H1 (cell line): ENCODE measurements around the gene PCP4. TPM values are rescaled to one million over a fixed set of nuclear protein-coding genes. Genes with fewer than 3 reads are reported as not detected.
A peak's percentile ranks its signal among the peaks of the same experiment; 100 is the strongest.

Experiments
- CTCF ChIA-PET: fragments of 300-600 bp; sonication (Branson Sonifier 250); formaldehyde crosslinking; loops from one replicate; lab custom pipeline; 2021; ENCODE audit not compliant: partially characterized antibody; lab: Charles Lee
- POLR2A ChIA-PET: fragments of 300-600 bp; sonication (Branson Sonifier 250); formaldehyde crosslinking; loops from one replicate; lab custom pipeline; 2021; ENCODE audit warnings: inconsistent platforms; ENCODE audit not compliant: partially characterized antibody; lab: Charles Lee
- DNase-seq, 2 experiments: peaks; one replicate each; pipeline versions ENCODE4 v3.0.0 to v3.0.0-alpha.2; 2010 to 2022; ENCODE audit warnings: low spot score in 2 of 2, low read depth in 1 of 2, mixed read lengths in 1 of 2
- FAIRE-seq: peaks from 2 replicates; lab custom pipeline; 2011; peaks lifted over from hg19 to GRCh38; lab: Jason Lieb, UNC
- H2AFZ ChIP-seq: 2 replicates; pipeline ENCODE4 v1.8.1; 2012; ENCODE audit warnings: low read length, inconsistent platforms
- H2AK5ac ChIP-seq: 2 replicates; pipeline ENCODE4 v1.6.1; 2013; ENCODE audit warnings: low read depth, low read length
- H2BK120ac ChIP-seq: replicated peaks from 2 replicates; pipeline ENCODE3; 2013; ENCODE audit warnings: low read depth, low read length, inconsistent platforms
- H2BK12ac ChIP-seq: 2 replicates; pipeline ENCODE4 v1.6.1; 2013; ENCODE audit warnings: low read depth, low read length
- H2BK15ac ChIP-seq: 2 replicates; pipeline ENCODE4 v1.6.1; 2013; ENCODE audit warnings: low read length
- H2BK20ac ChIP-seq: 2 replicates; pipeline ENCODE4 v1.6.1; 2013; ENCODE audit warnings: low read length
- H2BK5ac ChIP-seq: 2 replicates; pipeline ENCODE4 v1.6.1; 2013; ENCODE audit warnings: low read depth, low read length
- H3K14ac ChIP-seq: 2 replicates; pipeline ENCODE4 v1.6.1; 2013; ENCODE audit warnings: inconsistent platforms; ENCODE audit not compliant: insufficient read length
- H3K18ac ChIP-seq: 2 replicates; pipeline ENCODE4 v1.6.1; 2013; ENCODE audit warnings: low read length; ENCODE audit errors: extremely low read depth
- H3K23ac ChIP-seq: 2 replicates; pipeline ENCODE4 v1.6.1; 2013; ENCODE audit warnings: inconsistent platforms; ENCODE audit not compliant: insufficient read length
- H3K23me2 ChIP-seq: 2 replicates; pipeline ENCODE4 v1.6.1; 2013; ENCODE audit warnings: low read depth, low read length
- H3K27ac ChIP-seq: 2 replicates; pipeline ENCODE4 v1.6.1; 2011; ENCODE audit warnings: low read depth, low read length, inconsistent platforms
- H3K27me3 ChIP-seq, 4 experiments: replicated peaks in 1 of 4; 1 replicate in 1 of 4; 2 replicates in 3 of 4; pipeline versions ENCODE4 v1.6.1 to v1.8.1; 2011 to 2013; ENCODE audit warnings: low read length in 3 of 4, mild to moderate bottlenecking in 3 of 4, inconsistent platforms in 2 of 4, mixed read lengths in 2 of 4, moderate library complexity in 1 of 4; ENCODE audit not compliant: control insufficient read depth in 3 of 4, insufficient read depth in 3 of 4; ENCODE audit errors: extremely low read depth in 1 of 4
- H3K36me3 ChIP-seq, 4 experiments: 2 replicates each; pipeline versions ENCODE4 v1.6.1 to v1.8.1; 2011 to 2013; ENCODE audit warnings: mild to moderate bottlenecking in 4 of 4, low read length in 3 of 4, moderate library complexity in 2 of 4, control low read depth in 1 of 4, inconsistent platforms in 1 of 4; ENCODE audit not compliant: insufficient read depth in 4 of 4, control insufficient read depth in 2 of 4
- H3K4ac ChIP-seq: replicated peaks from 2 replicates; pipeline ENCODE3; 2013; ENCODE audit warnings: low read length, low read depth, mixed read lengths, inconsistent platforms; ENCODE audit not compliant: insufficient read length
- H3K4me1 ChIP-seq, 4 experiments: replicated peaks in 1 of 4; 1 replicate in 1 of 4; 2 replicates in 3 of 4; pipeline versions ENCODE4 v1.6.1 to v1.8.1; 2011 to 2013; ENCODE audit warnings: low read length in 3 of 4, inconsistent platforms in 2 of 4, mixed read lengths in 1 of 4; ENCODE audit not compliant: insufficient read depth in 4 of 4, control insufficient read depth in 3 of 4
- H3K4me2 ChIP-seq, 2 experiments: 2 replicates each; pipeline versions ENCODE4 v1.6.1 to v1.8.1; 2011 to 2013; ENCODE audit warnings: low read depth in 2 of 2, low read length in 2 of 2, control low read depth in 1 of 2, inconsistent platforms in 1 of 2, mild to moderate bottlenecking in 1 of 2; ENCODE audit not compliant: insufficient read depth in 1 of 2
- H3K4me3 ChIP-seq, 4 experiments: fragments of 200-600, 300-600 bp in 1 of 4; sonication (generic), shearing (Covaris generic), sonication (Bioruptor Twin) in 1 of 4; 2 replicates each; pipeline versions ENCODE4 v1.5.1 to v1.8.1; 2011 to 2016; ENCODE audit warnings: low read length in 4 of 4, low read depth in 3 of 4, control low read depth in 2 of 4, inconsistent platforms in 2 of 4, mild to moderate bottlenecking in 2 of 4, mixed read lengths in 1 of 4, moderate library complexity in 1 of 4; ENCODE audit not compliant: insufficient read depth in 2 of 4; ENCODE audit errors: extremely low read depth in 1 of 4
- H3K56ac ChIP-seq: replicated peaks from 2 replicates; pipeline ENCODE3; 2013; ENCODE audit warnings: low read depth, mild to moderate bottlenecking, mixed read lengths, low read length, inconsistent platforms; ENCODE audit not compliant: insufficient read length
- H3K79me1 ChIP-seq: 2 replicates; pipeline ENCODE4 v1.6.1; 2013; ENCODE audit warnings: low read depth, low read length, control low read depth
- H3K79me2 ChIP-seq, 2 experiments: 2 replicates each; pipeline versions ENCODE4 v1.6.1 to v1.8.1; 2012 to 2013; ENCODE audit warnings: low read length in 2 of 2, mild to moderate bottlenecking in 2 of 2, inconsistent platforms in 1 of 2; ENCODE audit not compliant: insufficient read depth in 2 of 2, control insufficient read depth in 1 of 2
- H3K9ac ChIP-seq, 4 experiments: replicated peaks in 1 of 4; 1 replicate in 1 of 4; 2 replicates in 3 of 4; pipeline versions ENCODE4 v1.6.1 to v1.8.1; 2011 to 2013; ENCODE audit warnings: low read depth in 3 of 4, low read length in 3 of 4, control low read depth in 2 of 4, mild to moderate bottlenecking in 2 of 4, moderate library complexity in 2 of 4, inconsistent platforms in 1 of 4; ENCODE audit errors: extremely low read depth in 1 of 4
- H3K9me3 ChIP-seq, 2 experiments: 2 replicates each; pipeline versions ENCODE4 v1.6.1 to v1.8.1; 2012 to 2013; ENCODE audit warnings: mild to moderate bottlenecking in 2 of 2, moderate library complexity in 2 of 2, control low read depth in 1 of 2, inconsistent platforms in 1 of 2, low read depth in 1 of 2, low read length in 1 of 2, mixed read lengths in 1 of 2; ENCODE audit not compliant: insufficient read depth in 2 of 2
- H4K20me1 ChIP-seq, 2 experiments: replicated peaks in 1 of 2; 2 replicates each; pipeline versions ENCODE3 to v1.8.1; 2011 to 2013; ENCODE audit warnings: inconsistent platforms in 2 of 2, low read length in 2 of 2, mild to moderate bottlenecking in 1 of 2; ENCODE audit not compliant: insufficient read depth in 2 of 2, control insufficient read depth in 1 of 2
- H4K5ac ChIP-seq: 2 replicates; pipeline ENCODE4 v1.6.1; 2013; ENCODE audit warnings: low read length, low read depth, mixed read lengths, inconsistent platforms; ENCODE audit not compliant: insufficient read length
- H4K8ac ChIP-seq: 2 replicates; pipeline ENCODE4 v1.8.0; 2013; ENCODE audit warnings: mild to moderate bottlenecking, moderate library complexity, low read length, inconsistent platforms; ENCODE audit not compliant: insufficient read depth; ENCODE audit errors: extremely low read depth
- H4K91ac ChIP-seq: replicated peaks from 2 replicates; pipeline ENCODE3; 2013; ENCODE audit warnings: low read length, mixed read lengths, inconsistent platforms; ENCODE audit not compliant: insufficient read length
- CTCF ChIP-seq, 3 experiments: IDR thresholded peaks; 1 replicate in 2 of 3; 2 replicates in 1 of 3; pipeline versions ENCODE4 v1.5.1 to v1.6.1; 2011; ENCODE audit warnings: low read length in 3 of 3, mild to moderate bottlenecking in 3 of 3, inconsistent platforms in 2 of 3, low read depth in 1 of 3, moderate library complexity in 1 of 3; ENCODE audit not compliant: insufficient read depth in 1 of 3; ENCODE audit errors: control extremely low read depth in 1 of 3
- RAD21 ChIP-seq, 2 experiments: IDR thresholded peaks in 1 of 2; conservative IDR thresholded peaks in 1 of 2; 2 replicates each; pipeline ENCODE4 v1.6.1; 2011; ENCODE audit warnings: low read depth in 2 of 2, low read length in 2 of 2, improper control_type of control experiment in 1 of 2, inconsistent platforms in 1 of 2, mild to moderate bottlenecking in 1 of 2, moderate library complexity in 1 of 2
- USF2 ChIP-seq: IDR thresholded peaks from 2 replicates; pipeline ENCODE4 v1.6.1; 2011; ENCODE audit warnings: low read length, improper control_type of control experiment
- WGBS, 2 experiments: shearing (Covaris generic) in 1 of 2; methylation state at CpG; one replicate each; pipeline versions ENCODE4 v1.1.6 to v1.1.7; 2013 to 2015; ENCODE audit warnings: low lambda C conversion rate in 2 of 2, mixed read lengths in 2 of 2, inconsistent platforms in 1 of 2, low coverage in 1 of 2, missing lambda C conversion rate in 1 of 2; ENCODE audit not compliant: insufficient replicate concordance in 2 of 2, insufficient coverage in 1 of 2, insufficient read length in 1 of 2; ENCODE audit errors: extremely low coverage in 1 of 2, missing lambda C conversion rate in 1 of 2; 5-methylcytosine and 5-hydroxymethylcytosine counted together
- polyA plus RNA-seq, 7 experiments: library from polyadenylated mRNA; depleted of rRNA in 3 of 7; stranded (reverse) in 5 of 7; unstranded in 2 of 7; fragments of >200 nt in 5 of 7; fragments of 200-250 nt in 2 of 7; gene quantifications; 1 replicate in 5 of 7; 2 replicates in 1 of 7; 4 replicates in 1 of 7; pipeline versions ENCODE4 v1.2.1 to v1.2.3, GENCODE V29; 2011 to 2013; ENCODE audit warnings: missing spikeins in 2 of 7, mixed read lengths in 2 of 7
- total RNA-seq: library from RNA; stranded (reverse); fragmentation: NEBNext Ultra II Directional; extraction: Animal tissue kit (Norgen Biotek cat#: 25700); gene quantifications from 2 replicates; pipeline ENCODE4 v1.2.1, GENCODE V29; 2021

The PCP4 gene
- total and polyA plus RNA-seq, 2 of the 8 experiments (the other 6 are each of a cell fraction or from before 2014, with no cell fraction given), result 1.8 to 2.4 TPM

- H4K20me1 ChIP-seq, result peaks cover 2 to 6% of the 10 kb centered on the region in 2 experiments
- no peak overlapping the region for H4K91ac ChIP-seq
- H3K9me3 ChIP-seq, result no peaks in the 10 kb centered on the region
- no peak overlapping the region for H2BK120ac ChIP-seq
- H3K4ac ChIP-seq, result no peak overlapping the region
- no peak overlapping the region for H3K4me3 ChIP-seq
- FAIRE-seq, result no peak
- peaks cover 0 to 3% (median 0%) of the 10 kb centered on the region in 4 experiments; a peak in 2 of 7 replicates for H3K4me1 ChIP-seq
- no peak overlapping the region for H3K18ac ChIP-seq
- H2BK15ac ChIP-seq, result no peak overlapping the region
- TF ChIP-seq USF2 (no peak), RAD21 (IDR thresholded peaks at IDR 0.05 in 1 of 2, conservative IDR thresholded peaks at IDR 0.05 in 1 of 2; ENCODE audit: low read depth in 2 of 2, low read length in 2 of 2) (peak; percentile 21 to 40; a peak in 2 of 4 replicates), CTCF (IDR thresholded peaks at IDR 0.05; ENCODE audit: control extremely low read depth in 1 of 3, insufficient read depth in 1 of 3, low read depth in 1 of 3, low read length in 3 of 3) (peak; percentile 39 to 47 (median 45))
- H2BK12ac ChIP-seq, result no peak overlapping the region
- ChIA-PET POLR2A (no interaction called here), CTCF (interaction anchor here (0.5 to 3.9 kb wide), 17 partner anchors 9 to 196 kb away, joined by 3 to 16 read pairs (median 4); partner anchors contain the start of gene PCP4)
- H3K36me3 ChIP-seq, result no peaks in the 10 kb centered on the region; a peak in 1 of 8 replicates
- WGBS, 2 experiments, result 80% methylated on average over 8 of the region's 8 CpGs; no CpG with 5 or more reads in 1 of the 2 experiments
- no peak overlapping the region for H2BK20ac ChIP-seq
- H3K9ac ChIP-seq, result no peak overlapping the region
- no peak overlapping the region for H3K4me2 ChIP-seq
- H2BK5ac ChIP-seq, result no peak overlapping the region
- no peak overlapping the region for H3K27ac ChIP-seq
- no peak overlapping the region for H3K14ac ChIP-seq
- H3K79me1 ChIP-seq, result no peaks in the 10 kb centered on the region
- H3K79me2 ChIP-seq, result no peaks in the 10 kb centered on the region
- H3K27me3 ChIP-seq, result no peaks in the 10 kb centered on the region
- H4K8ac ChIP-seq, result no peak overlapping the region
- no peak overlapping the region for H4K5ac ChIP-seq
- no peak overlapping the region for H2AK5ac ChIP-seq
- DNase-seq, result peak in 1 of 2 experiments; percentile 52
- no peak overlapping the region for H3K56ac ChIP-seq
- H2AFZ ChIP-seq, result no peak overlapping the region
- H3K23me2 ChIP-seq, result peaks cover 7% of the 10 kb centered on the region
- no peak overlapping the region for H3K23ac ChIP-seq
These were observed 57.5 kb downstream of the PCP4 start for GRCh38 chr21:39924577-39925308.
